Activated T-cell treated with anti-CD3 and anti-CD28 coated beads, Interleukin-2, amount 50 U/mL, for 72 hours (primary cell): ENCODE data around the gene PDGFRB. TPM values are rescaled to one million over a fixed set of nuclear protein-coding genes. Genes with fewer than 3 reads are reported as not detected.

Experiments
- ATAC-seq, 2 donors: fragments of 150-1000 bp; cut with Tn5 transposase; replicated peaks in 1 of 2; 2 replicates each; pipeline ENCODE4 v1.10.0; 2021; ENCODE audit warnings: moderate library complexity in 2 of 2, mild to moderate bottlenecking in 1 of 2
- DNase-seq, 2 donors: peaks; one replicate each; pipeline ENCODE4 v3.0.0; 2021 to 2022; ENCODE audit warnings: mixed read lengths in 1 of 2
- H3K27ac Mint-ChIP-seq: one replicate; pipeline ENCODE4 v1.8.0; 2022; ENCODE audit warnings: mild to moderate bottlenecking, moderate library complexity, mixed read lengths
- H3K27me3 Mint-ChIP-seq: one replicate; pipeline ENCODE4 v1.8.0; 2022; ENCODE audit warnings: low read depth, mixed read lengths
- H3K36me3 Mint-ChIP-seq, 2 donors: one replicate each; pipeline ENCODE4 v1.8.0; 2022; ENCODE audit warnings: mixed read lengths in 2 of 2, mild to moderate bottlenecking in 1 of 2; ENCODE audit not compliant: insufficient read depth in 2 of 2
- H3K4me1 Mint-ChIP-seq: one replicate; pipeline ENCODE4 v1.8.0; 2022; ENCODE audit warnings: low read depth, mixed read lengths
- H3K4me3 Mint-ChIP-seq, 2 donors: one replicate each; pipeline ENCODE4 v1.8.0; 2022; ENCODE audit warnings: mild to moderate bottlenecking in 2 of 2, mixed read lengths in 2 of 2, moderate library complexity in 2 of 2
- H3K9me3 Mint-ChIP-seq, 2 donors: one replicate each; pipeline ENCODE4 v1.8.0; 2022; ENCODE audit warnings: mixed read lengths in 2 of 2
- total RNA-seq, 2 donors: library from RNA; stranded (reverse); gene quantifications; one replicate each; pipeline ENCODE4 v1.2.3, GENCODE V29; 2022

Gene PDGFRB
- total RNA-seq, 2 donors from 2014 or later, result 0.34 to 1.1 TPM

GRCh38 chr5:150178262-150178661, 22.6 kb upstream of the PDGFRB start:
- DNase-seq (no peak), ATAC-seq (no peak)
- Mint-ChIP-seq H3K27ac (no peak overlapping the region), H3K27me3 (peaks cover 7% of the 10 kb centered on the region), H3K36me3 (no peaks in the 10 kb centered on the region), H3K4me3 (no peak overlapping the region), H3K4me1 (no peaks in the 10 kb centered on the region), H3K9me3 (no peaks in the 10 kb centered on the region)

GRCh38 chr5:150177721-150178120, 22.1 kb upstream of the PDGFRB start:
- H3K27me3 Mint-ChIP-seq, result peaks cover 7% of the 10 kb centered on the region
- no peak overlapping the region for H3K27ac Mint-ChIP-seq
- no peak for ATAC-seq
- DNase-seq, result no peak
- H3K36me3 Mint-ChIP-seq, result no peaks in the 10 kb centered on the region
- H3K4me1 Mint-ChIP-seq, result no peaks in the 10 kb centered on the region
- H3K4me3 Mint-ChIP-seq, result no peak overlapping the region
- no peaks in the 10 kb centered on the region for H3K9me3 Mint-ChIP-seq

GRCh38 chr5:150176745-150177477, 21.3 kb upstream of the PDGFRB start:
- peaks cover 14% of the 10 kb centered on the region for H3K27me3 Mint-ChIP-seq
- no peaks in the 10 kb centered on the region for H3K36me3 Mint-ChIP-seq
- H3K9me3 Mint-ChIP-seq, result no peaks in the 10 kb centered on the region
- no peak overlapping the region for H3K27ac Mint-ChIP-seq
- H3K4me1 Mint-ChIP-seq, result no peaks in the 10 kb centered on the region
- ATAC-seq, result no peak
- no peak for DNase-seq
- H3K4me3 Mint-ChIP-seq, result no peak overlapping the region

- H3K4me1 Mint-ChIP-seq, result no peaks in the 10 kb centered on the region
- no peak overlapping the region for H3K27ac Mint-ChIP-seq
- no peak for DNase-seq
- H3K4me3 Mint-ChIP-seq, result no peak overlapping the region
- H3K36me3 Mint-ChIP-seq, result no peaks in the 10 kb centered on the region
- H3K27me3 Mint-ChIP-seq, result peaks cover 23% of the 10 kb centered on the region
- ATAC-seq, result no peak
- no peaks in the 10 kb centered on the region for H3K9me3 Mint-ChIP-seq
These were observed 19.9 kb upstream of the PDGFRB start for GRCh38 chr5:150175536-150175935.

- no peaks in the 10 kb centered on the region for H3K4me1 Mint-ChIP-seq
- ATAC-seq, result no peak
- no peak overlapping the region for H3K27ac Mint-ChIP-seq
- H3K4me3 Mint-ChIP-seq, result no peak overlapping the region
- H3K27me3 Mint-ChIP-seq, result peaks cover 28% of the 10 kb centered on the region
- DNase-seq, result no peak
- H3K36me3 Mint-ChIP-seq, result no peaks in the 10 kb centered on the region
- H3K9me3 Mint-ChIP-seq, result no peaks in the 10 kb centered on the region
These were observed 19.4 kb upstream of the PDGFRB start for GRCh38 chr5:150175076-150175475.

- H3K4me1 Mint-ChIP-seq, result no peaks in the 10 kb centered on the region
- no peak overlapping the region for H3K4me3 Mint-ChIP-seq
- no peaks in the 10 kb centered on the region for H3K36me3 Mint-ChIP-seq
- H3K27me3 Mint-ChIP-seq, result peaks cover 35% of the 10 kb centered on the region
- no peak for DNase-seq
- no peaks in the 10 kb centered on the region for H3K9me3 Mint-ChIP-seq
- no peak for ATAC-seq
- H3K27ac Mint-ChIP-seq, result no peak overlapping the region
These were observed 18.6 kb upstream of the PDGFRB start for GRCh38 chr5:150174285-150174684.

- Mint-ChIP-seq H3K9me3 (no peaks in the 10 kb centered on the region), H3K27me3 (peaks cover 46% of the 10 kb centered on the region), H3K27ac (no peak overlapping the region), H3K4me3 (no peak overlapping the region), H3K36me3 (no peaks in the 10 kb centered on the region), H3K4me1 (no peaks in the 10 kb centered on the region)
- ATAC-seq (no peak), DNase-seq (no peak)
These were observed 17.5 kb upstream of the PDGFRB start for GRCh38 chr5:150173161-150173560.

GRCh38 chr5:150172556-150172955, 16.9 kb upstream of the PDGFRB start:
- Mint-ChIP-seq H3K4me3 (no peak overlapping the region), H3K4me1 (no peaks in the 10 kb centered on the region), H3K9me3 (no peaks in the 10 kb centered on the region), H3K27me3 (peaks cover 52% of the 10 kb centered on the region), H3K36me3 (no peaks in the 10 kb centered on the region), H3K27ac (no peak overlapping the region)
- no peak for DNase-seq
- ATAC-seq, result no peak

GRCh38 chr5:150172145-150172544, 16.5 kb upstream of the PDGFRB start:
- no peak for ATAC-seq
- Mint-ChIP-seq H3K9me3 (no peaks in the 10 kb centered on the region), H3K36me3 (no peaks in the 10 kb centered on the region), H3K4me1 (no peaks in the 10 kb centered on the region), H3K27ac (no peak overlapping the region), H3K4me3 (no peak overlapping the region), H3K27me3 (peaks cover 55% of the 10 kb centered on the region)
- no peak for DNase-seq

- Mint-ChIP-seq H3K36me3 (no peaks in the 10 kb centered on the region), H3K27me3 (peaks cover 75% of the 10 kb centered on the region), H3K4me3 (no peak overlapping the region), H3K4me1 (no peaks in the 10 kb centered on the region), H3K27ac (no peak overlapping the region), H3K9me3 (no peaks in the 10 kb centered on the region)
- ATAC-seq (no peak), DNase-seq (no peak)
These were observed 13.2 kb upstream of the PDGFRB start for GRCh38 chr5:150168864-150169263.

GRCh38 chr5:150167908-150168307, 12.3 kb upstream of the PDGFRB start:
- ATAC-seq (no peak), DNase-seq (no peak)
- no peaks in the 10 kb centered on the region for H3K4me1 Mint-ChIP-seq
- no peaks in the 10 kb centered on the region for H3K36me3 Mint-ChIP-seq
- no peak overlapping the region for H3K4me3 Mint-ChIP-seq
- no peak overlapping the region for H3K27ac Mint-ChIP-seq
- H3K27me3 Mint-ChIP-seq, result peaks cover 74% of the 10 kb centered on the region
- no peaks in the 10 kb centered on the region for H3K9me3 Mint-ChIP-seq

- DNase-seq (no peak), ATAC-seq (no peak)
- Mint-ChIP-seq H3K27me3 (peaks cover 73% of the 10 kb centered on the region), H3K9me3 (no peaks in the 10 kb centered on the region), H3K4me3 (peak overlapping the region in 1 of 2 donors; percentile 19), H3K27ac (no peak overlapping the region), H3K36me3 (no peaks in the 10 kb centered on the region), H3K4me1 (no peaks in the 10 kb centered on the region)
These were observed 11.8 kb upstream of the PDGFRB start for GRCh38 chr5:150167512-150167850.

- no peak within 1 kb of the TSS for H3K27ac Mint-ChIP-seq
- no peaks in the 10 kb centered on the region for H3K36me3 Mint-ChIP-seq
- H3K9me3 Mint-ChIP-seq, result no peaks in the 10 kb centered on the region
- DNase-seq (no peak), ATAC-seq (no peak)
- H3K27me3 Mint-ChIP-seq, result peaks cover 67% of the 10 kb centered on the region
- peak within 1 kb of the TSS in 1 of 2 donors; percentile 19 for H3K4me3 Mint-ChIP-seq
- no peaks in the 10 kb centered on the region for H3K4me1 Mint-ChIP-seq
These were observed 11.2 kb upstream of the PDGFRB start, which contains the start of gene CDX1 for GRCh38 chr5:150166650-150167511. Gene CDX1, plus strand, starts transcription at chr5:150166778. Its CDS starts 99 bp downstream, at chr5:150166877.
